Cortex of kidney (tissue), 1 donor: ENCODE measurements around the gene RIN3.
"Not testable (repeated sequence)": the region's sequence is repeated elsewhere in the genome, so short reads cannot be mapped to it uniquely, and the experiment has no call there.

Source experiments
- DNase-seq: peaks from one replicate; lab custom pipeline; 2025; lab: John Stamatoyannopoulos, UW

RIN3 gene

DNA sequence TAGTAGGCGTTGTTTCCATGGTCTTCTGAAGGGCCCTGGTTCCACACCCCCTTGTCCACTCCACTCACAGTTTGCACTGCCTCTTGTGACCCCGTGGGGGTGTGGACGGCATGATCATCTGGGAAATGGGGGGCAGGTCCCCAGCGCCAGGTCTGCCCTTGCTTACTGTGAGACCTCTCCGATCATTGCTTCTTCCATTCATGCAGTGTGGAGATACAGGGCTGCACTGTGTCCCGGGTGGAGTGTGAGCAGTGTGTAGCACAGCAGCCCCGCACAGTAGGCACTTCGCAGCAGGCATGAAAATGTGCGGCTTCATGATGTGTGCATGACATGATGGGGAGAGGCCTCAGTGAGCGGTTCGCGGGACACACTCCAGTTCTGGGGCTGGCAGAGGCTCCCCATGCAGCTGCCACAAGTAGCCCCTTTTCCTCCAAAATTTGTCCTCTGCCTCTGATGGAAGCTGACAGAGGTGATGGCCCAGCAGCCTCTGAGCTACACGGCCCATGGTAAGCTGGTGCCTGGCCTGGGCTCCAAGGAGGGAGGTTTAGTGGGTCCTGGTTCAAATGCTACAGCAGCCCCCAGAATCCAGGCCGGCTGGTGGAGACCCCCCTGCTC lies 15.0 kb downstream of the RIN3 start:
- DNase-seq = no peak

DNA sequence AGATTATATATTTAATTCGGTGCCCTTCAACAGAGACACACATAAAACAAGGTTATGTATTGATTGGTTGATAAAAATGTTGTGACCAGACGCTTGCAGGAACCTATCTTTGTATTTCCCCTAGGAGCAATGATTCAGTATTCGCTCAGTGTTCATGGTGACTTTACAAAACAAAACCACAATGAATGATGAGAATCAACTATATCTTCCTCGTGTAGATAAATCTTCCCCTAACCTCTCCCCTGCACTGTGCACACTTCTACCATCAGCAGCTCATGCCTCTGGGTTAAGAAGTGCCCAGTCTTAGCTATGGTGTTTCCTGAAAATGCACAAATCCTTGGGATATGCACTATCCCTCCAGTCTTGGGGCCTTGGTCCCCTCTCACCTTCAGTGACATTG lies 16.3 kb downstream of the RIN3 start:
- DNase-seq = no peak

DNA sequence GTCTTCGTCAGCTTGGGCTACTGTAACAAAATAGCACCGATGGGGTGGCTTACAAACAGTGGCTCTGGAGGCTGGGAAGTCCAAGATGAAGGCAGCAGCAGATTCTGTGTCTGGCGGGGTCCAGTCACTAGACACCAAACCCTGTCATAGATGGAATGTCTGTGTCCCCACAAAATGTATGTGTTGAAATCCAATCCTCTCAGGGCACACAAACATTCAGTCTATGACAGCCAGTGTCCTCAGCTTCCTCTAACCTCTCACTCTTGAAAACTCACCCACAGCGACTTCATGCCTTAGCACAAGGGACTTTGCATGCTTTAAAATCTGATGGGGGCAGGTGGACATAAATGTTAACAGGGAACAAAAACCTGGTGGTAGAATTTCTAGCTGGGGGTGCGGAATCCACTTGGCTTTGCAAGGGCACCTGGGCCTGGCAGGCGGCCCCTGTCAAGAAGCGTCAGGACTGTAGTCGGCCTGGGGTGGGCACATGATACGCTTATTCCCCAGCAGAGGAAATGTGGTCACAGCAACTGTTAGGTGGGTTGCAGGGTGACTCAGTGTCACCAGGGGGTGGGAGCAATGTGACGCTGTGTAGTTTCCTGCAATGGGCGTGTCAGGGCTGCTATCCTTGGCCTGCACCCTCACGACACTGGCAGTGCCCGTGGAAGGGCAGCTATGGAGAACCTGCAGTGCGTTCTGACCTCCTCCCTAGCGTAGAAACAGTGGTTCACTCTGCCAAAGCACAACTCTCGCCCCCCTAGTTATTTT lies 17.7 kb downstream of the RIN3 start:
- DNase-seq = no peak

DNA sequence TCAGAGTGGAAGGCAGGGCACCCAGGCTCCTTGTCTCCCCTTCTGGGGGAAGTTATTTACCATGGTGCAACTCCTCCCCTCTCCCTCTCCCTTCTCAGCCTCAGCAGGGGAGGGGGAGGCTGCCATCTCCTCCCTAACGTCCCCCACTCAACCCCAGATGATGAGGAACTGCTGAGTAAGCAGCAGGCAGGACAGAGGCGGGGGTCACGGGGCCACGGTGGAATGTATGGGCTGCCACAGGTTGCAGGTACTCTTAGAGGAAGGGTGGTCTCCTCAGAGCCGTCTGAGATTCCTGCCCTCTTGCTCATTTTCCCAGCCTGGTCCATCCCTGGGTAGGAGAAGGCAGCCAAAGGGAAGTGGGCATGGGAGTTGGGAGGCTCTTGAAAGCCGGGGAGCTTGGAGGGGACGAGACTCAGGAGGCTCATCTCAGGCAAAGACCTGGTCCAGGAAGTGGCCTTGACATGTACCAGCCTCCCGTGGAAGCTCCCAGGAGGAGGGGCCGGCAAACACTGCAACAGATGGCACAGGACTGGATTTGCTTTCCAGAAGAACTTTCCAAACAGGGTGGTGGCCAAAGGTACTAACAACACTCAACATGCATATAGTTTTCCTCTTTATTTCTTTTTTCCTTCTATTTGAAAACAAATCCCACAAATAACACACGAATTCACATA lies 19.0 kb downstream of the RIN3 start:
- no peak for DNase-seq

DNA sequence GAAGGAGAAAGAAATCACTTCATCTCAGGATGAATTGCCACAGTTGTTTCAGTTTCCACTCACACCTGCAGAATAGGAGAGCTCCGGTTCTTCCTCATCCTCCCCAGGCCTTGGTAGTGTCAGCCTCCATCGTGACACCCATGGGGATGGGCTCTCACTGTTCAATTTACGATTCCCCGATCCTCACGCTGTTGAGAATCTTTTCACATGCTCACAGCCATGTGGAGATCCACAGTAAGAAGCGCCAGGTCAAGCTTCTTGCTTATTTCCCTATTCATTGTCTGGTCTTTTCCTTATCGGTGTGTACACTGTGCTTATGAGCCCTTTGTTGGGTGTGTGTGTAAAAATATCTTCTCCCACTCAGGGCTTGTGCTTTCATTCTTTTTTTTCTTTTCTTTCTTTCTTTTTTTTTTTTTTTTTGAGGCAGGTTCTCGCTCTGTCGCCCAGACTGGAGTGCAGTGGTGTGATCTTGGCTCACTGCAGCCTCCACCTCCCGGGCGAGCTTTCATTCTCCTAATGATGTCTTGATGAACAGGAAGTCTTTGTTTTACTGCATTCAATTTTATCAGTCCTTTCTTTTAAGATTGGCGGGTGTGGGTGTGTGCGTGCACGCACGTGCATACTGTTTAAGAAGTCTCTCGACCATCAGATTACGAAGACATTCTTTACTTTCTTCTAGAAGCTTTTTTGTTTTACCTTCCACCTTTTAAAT lies 21.5 kb downstream of the RIN3 start:
- DNase-seq = no peak

DNA sequence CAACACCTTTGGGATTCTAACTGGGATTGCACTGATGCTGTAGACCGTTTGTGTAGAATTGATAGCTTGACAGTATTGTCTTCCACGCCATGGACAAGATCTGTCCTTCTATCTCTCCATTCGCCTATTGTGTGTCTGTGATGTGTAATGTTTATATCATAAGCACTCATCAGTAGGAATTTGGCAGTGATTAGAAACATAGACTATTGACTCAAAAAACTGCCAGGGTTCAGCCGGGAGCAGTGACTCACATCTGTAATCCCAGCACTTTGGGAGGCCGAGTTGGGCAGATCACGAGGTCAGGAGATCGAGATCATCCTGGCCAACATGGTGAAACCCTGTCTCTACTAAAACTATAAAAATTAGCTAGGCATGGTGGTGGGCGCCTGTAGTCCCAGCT lies 22.6 kb downstream of the RIN3 start:
- DNase-seq = not testable (repeated sequence)

DNA sequence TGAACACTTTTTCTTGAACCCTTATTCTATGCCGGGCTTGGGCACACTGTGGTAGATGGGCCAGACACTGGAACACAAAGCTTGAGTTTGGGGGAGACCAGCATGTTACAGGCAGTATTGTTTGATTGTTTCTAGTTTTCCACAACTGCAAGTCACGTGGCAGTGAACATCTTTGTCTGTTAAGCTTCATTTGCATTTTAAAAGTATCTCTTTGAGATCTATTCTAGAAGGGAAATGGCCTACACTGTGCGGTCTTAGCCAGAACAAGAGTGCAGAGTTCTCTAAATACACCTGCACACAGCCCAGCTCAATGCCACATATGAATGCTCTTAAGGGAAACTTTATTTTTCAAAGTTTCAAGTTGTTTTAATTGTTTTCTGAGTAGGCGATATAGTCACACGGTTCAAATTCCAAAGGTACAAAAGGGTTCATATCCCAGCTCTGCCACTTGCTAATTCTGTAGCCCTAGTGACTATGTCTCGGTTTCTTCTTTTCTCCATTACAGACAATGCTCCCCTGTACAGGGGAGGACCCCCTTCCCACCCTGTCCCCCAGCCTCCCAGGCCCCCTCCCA lies 24.9 kb downstream of the RIN3 start:
- DNase-seq = no peak

DNA sequence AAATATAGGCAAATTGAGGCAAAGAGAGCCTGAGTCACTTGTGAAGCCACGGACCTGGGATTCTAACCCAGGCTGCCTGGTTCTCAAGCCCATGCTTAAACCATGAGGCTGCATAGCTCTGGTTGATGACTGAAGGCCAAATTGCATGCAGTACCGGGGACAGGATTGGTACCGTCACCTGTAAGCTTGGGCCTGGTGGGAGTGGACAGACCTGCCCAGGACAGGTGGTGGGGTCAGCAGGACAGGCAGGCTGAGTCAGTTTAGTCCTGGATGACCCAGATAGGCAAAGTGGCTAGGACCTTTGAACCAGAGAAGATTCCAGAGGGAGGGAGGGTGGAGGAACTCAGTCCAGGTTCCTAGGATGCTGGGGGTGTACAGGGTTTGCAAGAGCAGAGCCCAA lies 25.8 kb downstream of the RIN3 start:
- no peak for DNase-seq

DNA sequence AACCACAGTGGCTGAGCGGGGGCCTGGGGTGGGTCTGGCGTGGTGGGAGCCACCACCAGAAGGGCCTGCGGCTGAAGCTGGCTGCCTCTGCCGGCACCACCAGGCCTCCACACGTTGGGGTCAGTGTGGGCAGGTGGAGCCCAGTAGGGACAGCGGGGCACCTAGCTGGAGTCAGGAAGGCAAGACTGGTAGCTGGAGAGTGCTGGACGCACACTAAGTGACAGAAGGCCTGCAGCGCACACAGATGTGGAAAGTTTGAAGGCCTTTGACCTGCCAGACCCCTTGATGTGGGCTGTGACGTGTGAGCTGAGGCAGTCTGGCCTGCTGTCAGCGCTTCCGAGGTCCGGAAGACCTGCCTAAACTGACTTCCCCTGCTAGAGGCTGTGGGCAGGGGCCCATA lies 26.3 kb downstream of the RIN3 start:
- DNase-seq = no peak

DNA sequence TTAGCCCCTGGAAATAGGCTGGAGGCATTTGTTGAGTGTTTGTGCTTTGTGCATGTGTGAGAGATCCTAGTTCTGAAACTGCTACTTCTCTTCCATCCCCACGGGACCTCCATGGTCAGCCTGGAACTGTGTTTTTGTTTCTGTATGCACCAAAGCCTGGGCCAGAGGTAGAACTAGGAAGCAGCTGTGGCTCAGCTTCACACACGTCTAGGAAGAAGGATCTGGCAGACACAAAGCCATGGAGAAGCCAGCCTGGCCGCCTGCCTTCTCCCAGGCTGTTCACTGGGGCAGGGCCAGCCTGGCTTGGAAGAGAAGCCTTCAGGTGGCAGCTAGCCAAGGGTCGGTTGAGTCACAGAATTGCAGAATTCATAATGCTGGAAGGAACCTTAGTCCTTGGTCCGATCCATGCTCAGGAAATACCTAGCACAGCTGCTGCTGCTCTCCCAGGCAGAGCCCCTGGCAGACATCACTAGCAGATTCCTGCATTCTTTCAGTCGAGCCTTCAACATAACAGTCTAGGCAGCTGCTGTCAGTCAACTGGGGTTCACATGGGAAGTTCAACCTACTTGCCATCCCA lies 27.0 kb downstream of the RIN3 start:
- DNase-seq = no peak

DNA sequence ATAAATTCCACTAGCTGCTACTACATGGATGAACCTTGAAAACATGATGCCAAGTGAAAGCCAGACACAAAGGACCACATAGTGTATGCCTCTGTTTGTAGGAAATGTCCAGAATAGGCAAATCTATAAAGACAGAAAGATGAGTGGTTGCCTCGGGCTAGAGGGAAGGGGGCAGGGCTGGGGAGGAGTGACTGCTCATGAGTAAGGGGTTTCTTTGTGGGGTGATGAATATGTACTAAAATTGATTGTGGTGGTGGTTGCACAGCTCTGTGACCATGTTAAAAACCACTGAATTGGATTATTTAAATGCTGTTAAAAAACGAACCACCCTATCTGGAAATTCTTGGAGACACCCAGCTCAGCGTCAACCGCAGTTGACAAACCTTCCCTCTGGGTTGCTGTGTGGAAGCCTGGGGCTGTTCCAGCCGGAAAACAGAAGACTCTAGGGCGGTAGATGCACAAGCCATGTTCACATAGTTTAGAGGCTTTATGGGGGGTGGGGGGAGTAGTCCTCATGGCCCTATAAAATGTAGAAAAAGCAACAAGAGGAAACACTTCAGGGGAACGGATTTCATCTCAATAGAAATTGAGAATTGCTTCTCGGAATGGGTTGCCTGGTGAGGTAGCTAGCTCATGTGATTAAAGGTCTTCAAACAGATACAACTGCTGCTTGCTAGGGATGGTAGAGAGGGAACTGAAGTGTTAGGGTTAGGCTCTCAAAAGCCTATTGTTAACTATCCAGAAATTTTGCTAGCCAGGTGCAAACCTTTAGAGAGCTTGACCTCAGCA lies 29.4 kb downstream of the RIN3 start:
- DNase-seq = no peak

DNA sequence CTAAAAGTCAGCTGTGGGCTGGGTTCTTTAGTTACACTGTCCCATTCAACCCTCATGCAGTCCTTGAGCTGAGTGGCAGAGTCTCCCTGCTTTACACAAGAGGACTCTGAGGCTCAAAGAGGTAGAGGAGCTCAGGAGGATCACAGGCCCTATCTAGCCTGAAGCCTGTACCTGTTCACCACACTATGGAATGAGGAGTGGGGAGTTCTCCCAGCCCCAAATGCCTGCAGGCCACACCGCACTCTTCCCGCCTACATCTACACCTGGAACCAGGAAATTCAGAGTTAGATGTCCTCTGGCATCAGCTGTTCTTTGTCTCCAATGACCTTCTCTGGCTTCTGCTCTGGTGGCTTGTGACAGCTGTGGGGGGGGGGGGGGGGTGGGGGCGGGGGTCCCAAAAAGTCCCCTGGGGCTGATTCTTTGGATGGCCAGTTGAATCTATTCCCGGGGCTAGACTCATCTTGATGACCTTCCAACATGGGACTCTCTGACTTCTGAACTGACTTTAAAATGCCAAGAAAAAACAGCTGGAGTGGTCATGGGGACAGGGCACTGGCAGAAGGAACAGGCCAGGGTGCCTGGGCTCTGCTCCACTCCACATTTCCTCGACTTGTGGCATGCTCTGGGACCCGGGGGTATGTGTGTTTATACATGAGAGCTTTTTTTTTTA lies 30.6 kb downstream of the RIN3 start:
- DNase-seq = no peak

DNA sequence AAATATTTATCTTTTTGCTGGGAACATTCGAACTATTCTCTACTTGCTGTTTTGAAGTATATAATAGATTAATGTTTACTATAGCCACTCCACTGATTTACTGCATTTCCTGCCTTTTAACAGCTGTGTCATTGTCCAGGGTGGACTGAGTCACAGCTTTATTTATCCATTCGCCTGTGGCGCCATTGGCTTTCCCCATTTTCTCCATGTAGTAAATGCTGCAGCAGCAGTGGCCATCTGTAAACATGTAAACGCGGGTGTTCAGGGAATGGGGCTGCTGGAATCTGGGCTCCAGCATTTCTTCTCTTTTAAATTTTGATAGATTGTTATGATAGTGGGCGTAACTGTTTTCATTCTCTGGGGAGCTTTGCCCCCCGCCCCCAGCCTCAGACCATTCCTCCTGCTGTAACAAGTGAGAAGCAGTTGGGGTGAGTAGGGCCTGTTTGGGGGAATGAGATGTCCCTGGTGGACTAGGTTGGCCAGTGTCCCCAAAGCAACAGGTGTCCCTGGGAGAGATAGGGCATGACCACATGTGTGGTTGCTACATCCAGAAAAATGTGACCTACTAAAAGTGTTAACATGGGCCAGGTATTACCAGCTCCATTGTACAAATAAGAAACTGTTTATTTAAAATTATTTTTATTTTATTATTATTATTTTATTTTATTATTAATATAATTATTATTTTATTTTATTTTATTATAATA lies 32.9 kb downstream of the RIN3 start:
- no peak for DNase-seq

DNA sequence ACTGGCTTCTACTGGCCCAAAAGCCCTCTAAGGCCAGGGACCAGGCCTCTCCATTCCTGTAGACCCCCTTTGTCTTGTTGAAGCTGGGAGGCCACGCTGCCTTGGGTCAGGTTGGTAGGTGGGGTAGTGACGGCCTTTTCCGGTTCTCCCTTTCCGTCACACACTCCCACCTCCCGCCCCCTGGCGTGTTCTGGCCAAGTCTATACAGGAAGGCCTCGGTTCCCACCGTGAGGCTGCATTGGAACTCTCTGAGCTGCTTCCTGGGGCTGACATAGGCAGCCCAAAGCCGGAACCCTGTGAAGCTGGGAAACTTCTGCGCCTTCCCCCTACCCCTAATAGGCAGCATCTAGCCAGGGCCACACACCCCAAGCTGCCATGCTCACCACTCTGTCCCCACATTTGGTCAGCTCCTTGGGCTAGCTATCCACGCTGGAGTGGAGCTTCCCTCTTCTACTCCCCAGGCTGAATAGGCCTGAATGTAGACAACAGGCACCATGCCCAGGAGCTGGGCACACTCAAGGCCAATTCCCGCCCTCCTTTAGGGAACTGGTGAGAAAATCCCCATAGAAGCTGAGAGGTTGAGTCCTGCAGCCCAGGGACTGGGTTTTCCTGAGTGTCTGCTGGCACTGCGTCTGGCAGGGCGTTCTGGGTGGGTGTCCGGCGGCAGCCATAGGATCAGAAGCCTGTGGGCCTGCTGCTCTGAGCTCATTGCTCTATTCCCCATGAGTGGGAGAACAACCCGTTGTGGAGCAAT lies 35.7 kb downstream of the RIN3 start:
- DNase-seq = no peak

DNA sequence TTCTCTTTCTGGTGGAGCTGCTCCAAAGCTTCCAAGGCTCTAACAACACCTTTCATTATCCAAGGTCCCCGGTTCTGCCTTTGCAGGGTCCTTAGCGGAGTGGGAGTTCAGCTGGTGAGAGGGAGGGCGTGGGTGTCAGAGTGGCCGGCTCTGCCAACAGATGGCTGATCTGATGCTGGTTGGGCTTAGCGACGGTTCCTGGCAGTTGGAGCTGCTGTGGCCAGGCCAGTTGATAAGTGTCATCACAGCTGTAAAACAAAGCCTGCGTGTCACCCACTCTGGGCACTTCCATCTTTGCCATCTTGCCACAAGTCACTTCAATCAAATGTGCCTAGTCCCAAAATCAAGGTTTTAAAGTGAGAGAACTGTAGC lies 36.3 kb downstream of the RIN3 start:
- DNase-seq = no peak

DNA sequence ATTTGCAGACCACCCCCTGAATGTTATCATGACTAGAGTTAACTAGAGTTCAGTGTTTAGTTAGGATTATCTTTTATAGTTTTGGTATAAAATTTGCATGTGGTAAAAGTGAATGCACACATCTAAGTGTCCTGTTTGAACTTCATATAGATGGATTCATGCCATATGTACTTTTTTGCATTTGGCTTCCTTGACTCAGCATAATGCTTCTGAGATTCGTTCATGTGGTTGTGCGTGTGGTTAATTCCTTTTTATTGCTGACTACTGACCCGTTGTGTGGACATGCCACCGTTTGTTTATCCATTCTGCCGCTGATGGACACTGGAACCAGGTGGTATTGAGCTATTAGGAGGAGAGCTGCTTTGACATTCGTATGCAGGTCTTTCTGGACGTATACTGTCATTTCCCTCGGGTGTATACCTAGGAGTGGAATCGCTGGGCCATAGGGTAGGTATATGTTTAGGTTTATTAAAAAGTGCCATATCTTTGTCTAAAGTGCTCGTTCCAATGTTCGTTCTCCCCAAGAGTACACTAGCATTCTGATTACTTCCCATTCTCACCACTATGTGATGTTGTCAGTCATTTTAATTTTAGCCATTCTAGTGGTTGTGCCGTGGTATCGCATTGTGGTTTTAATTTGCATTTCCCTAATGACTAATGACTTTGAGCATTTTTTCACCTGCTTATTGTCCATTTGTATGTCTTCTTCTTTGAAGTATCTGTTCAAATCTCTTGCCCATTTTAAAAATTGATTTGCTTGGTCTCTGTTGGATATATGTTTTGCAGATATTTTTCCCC lies 37.7 kb downstream of the RIN3 start:
- DNase-seq = no peak

DNA sequence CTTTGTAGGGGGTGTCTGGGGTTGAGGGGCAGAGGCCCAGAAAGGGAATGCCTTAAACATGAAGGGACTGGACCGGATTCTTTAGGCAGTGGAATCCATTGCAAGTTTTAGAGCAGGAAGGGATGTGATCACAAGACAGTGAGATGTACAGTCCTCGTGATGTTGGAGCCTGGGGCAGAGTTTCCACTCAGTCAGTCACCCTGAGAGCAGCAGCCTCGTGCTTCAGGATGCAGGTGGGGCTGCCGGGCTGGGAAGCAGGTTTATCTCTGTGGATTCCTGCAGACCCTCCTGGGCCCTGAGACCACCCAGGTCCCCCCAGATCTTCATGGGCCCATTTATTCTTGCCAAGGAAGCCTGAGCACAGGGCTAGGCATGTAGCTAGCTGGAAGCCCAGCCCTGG lies 38.5 kb downstream of the RIN3 start:
- no peak for DNase-seq

DNA sequence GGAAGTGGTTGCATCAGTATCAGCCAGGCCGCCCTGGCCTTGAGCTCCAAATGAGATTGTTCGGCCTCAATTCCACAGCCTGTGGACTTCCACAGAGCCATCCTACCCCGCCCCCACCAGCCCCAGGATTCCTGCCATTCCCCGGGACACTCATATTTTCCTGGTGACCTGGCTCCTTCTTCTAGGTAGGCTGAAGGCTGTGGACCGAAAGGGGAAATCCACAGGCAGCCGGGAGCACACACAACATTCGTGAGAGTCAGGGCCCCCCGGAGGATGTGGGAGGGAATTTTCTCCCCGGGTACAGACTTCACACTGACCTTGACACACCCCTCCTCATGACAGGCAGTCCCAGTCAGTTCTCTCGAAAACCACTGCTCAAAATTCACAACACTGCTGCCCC lies 39.9 kb downstream of the RIN3 start:
- no peak for DNase-seq
